NB4 (cell line): ENCODE measurements around the gene HADHB.

ENCODE experiments used
- DNase-seq: peaks from one replicate; pipeline ENCODE4 v3.0.0; 2010; ENCODE audit warnings: low read depth
- H3K4me3 ChIP-seq: one replicate; pipeline ENCODE4 v1.5.1; 2011; ENCODE audit warnings: mild to moderate bottlenecking, low read depth, low read length, moderate library complexity
- MYC ChIP-seq: IDR thresholded peaks from 2 replicates; pipeline ENCODE4 v1.6.1; 2011; ENCODE audit warnings: low read depth, low read length
- POLR2A ChIP-seq: IDR thresholded peaks from 2 replicates; pipeline ENCODE4 v1.6.1; 2011; ENCODE audit warnings: mild to moderate bottlenecking; ENCODE audit not compliant: insufficient read length; ENCODE audit errors: extremely low read depth
- TF ChIP-seq, protein P1 (sequence below): IDR thresholded peaks from one replicate; pipeline ENCODE4 v1.5.1; 2012; ENCODE audit warnings: low read depth, low read length
- TF ChIP-seq, protein P2 (sequence below): IDR thresholded peaks from 2 replicates; pipeline ENCODE4 v1.6.1; 2011; ENCODE audit warnings: low read depth, low read length

Gene HADHB

DNA sequence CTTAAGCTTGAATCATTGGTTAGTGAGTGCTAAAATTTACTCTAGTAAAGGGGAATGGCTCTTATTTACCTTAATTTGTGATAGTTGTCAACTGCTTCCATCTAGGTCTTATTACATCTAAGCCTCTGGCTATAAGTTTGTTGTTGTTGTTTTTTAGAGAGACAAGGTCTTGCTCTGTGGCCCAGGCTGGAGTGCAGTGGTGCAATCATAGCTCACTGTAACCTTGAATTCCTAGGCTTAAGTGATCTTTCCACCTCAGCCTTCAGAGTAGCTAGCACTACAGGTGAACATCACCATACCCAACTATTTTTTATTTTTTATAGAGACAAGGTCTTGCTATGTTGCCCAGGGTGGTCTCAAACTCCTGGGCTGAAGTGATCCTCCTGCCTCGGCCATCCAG is 6.9 kb upstream of the HADHB start:
- no peak overlapping the region for H3K4me3 ChIP-seq
- TF ChIP-seq MYC (no peak), POLR2A (no peak)
- TF ChIP-seq, protein P1, sequence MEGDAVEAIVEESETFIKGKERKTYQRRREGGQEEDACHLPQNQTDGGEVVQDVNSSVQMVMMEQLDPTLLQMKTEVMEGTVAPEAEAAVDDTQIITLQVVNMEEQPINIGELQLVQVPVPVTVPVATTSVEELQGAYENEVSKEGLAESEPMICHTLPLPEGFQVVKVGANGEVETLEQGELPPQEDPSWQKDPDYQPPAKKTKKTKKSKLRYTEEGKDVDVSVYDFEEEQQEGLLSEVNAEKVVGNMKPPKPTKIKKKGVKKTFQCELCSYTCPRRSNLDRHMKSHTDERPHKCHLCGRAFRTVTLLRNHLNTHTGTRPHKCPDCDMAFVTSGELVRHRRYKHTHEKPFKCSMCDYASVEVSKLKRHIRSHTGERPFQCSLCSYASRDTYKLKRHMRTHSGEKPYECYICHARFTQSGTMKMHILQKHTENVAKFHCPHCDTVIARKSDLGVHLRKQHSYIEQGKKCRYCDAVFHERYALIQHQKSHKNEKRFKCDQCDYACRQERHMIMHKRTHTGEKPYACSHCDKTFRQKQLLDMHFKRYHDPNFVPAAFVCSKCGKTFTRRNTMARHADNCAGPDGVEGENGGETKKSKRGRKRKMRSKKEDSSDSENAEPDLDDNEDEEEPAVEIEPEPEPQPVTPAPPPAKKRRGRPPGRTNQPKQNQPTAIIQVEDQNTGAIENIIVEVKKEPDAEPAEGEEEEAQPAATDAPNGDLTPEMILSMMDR = no peak
- TF ChIP-seq, protein P2, sequence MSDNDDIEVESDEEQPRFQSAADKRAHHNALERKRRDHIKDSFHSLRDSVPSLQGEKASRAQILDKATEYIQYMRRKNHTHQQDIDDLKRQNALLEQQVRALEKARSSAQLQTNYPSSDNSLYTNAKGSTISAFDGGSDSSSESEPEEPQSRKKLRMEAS = no peak
- no peak for DNase-seq

DNA sequence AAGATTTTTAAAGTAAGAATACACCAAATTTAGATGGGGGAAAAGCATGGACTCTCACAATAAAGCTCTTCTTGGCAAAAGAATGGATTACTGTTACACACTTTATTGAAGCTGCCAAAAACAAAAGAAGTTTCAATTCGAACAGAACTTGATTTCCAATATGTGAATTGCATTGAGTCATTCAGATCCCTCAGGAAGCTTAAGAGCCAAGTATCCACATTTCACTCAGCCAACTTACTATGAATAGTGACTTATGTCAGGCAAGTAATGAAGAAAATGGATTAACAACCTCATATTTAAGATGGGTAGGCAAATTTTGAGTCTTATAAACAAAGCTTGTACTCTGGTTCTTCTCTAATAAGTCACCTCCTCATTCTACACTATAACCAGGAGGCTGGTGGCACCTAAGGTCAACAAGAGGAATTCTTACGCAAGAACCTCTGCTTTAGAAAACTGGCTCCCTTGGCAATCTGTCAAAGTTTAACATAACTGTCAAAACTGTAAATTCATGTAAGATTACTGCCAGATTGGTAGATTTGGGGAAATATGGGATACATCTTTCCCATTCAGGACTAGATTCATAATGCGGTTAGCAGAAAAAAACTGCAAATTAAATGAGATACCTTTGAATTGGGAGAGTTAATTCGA is 6.3 kb upstream of the HADHB start:
- peak; percentile 75 for DNase-seq
- TF ChIP-seq POLR2A (no peak), MYC (no peak)
- TF ChIP-seq, protein P2 = no peak
- TF ChIP-seq, protein P1 = no peak
- no peak overlapping the region for H3K4me3 ChIP-seq

DNA sequence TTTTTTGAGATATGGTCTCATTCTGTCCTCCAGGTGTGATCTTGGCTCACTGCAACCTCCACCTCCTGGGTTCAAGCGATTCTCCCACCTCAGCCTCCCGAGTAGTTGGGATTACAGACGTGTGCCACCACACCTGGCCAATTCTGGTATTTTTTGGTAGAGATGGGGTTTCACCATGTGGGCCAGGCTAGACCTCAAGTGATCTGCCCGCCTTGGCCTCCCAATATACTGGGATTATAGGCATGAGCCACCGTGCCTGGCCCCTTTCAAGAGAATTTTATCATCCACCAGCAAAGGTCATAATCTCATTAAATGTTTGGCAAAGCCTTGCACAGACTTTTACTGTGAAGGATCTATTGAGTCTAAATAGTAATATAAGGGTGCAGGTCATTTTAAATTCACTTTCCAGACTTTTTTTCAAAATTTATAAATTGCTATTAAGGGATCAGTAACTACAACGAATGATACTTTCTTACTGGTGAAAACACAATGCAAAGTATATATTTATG is 2.8 kb upstream of the HADHB start:
- peak overlapping the region; percentile 84 for H3K4me3 ChIP-seq

DNA sequence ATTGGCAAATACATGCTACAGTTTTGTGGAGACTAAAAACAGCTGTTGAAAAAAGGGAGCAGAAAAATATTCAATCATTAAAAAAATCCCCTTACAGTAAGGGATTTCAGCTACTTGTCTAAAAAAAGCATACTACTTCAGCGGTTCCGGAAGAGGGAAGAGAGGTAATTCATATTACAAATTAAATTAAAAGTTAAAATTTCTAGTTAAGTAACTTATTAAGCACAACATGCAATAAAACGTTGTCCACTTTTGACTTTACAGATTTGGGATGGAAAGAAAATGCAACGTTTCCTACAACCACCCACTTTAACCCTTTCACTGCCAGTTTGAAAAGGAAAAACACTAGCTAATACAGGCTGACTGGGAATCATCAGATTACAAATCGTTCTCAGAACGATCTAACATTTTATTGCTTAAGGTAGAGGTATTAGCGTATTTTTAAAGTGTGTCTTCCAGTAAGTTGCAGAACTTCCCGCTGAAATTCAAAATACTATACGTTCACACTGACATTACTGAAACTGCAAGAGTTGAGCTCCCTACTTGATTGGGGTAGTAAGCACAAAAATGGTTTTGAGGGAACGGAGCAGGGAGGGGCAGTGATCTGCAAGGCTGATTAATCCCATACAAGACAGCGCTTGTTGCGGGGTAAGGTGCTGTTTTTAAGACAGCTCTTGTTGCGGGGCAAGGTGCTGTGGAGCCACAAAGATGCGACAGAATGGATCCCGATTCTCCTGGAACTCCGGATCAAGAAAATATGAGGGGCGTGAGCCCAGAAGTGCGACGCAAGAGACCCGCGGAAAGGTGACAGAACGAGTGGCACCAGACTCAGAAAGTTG is 1.1 kb upstream of the HADHB start:
- TF ChIP-seq, protein P2 = no peak
- TF ChIP-seq, protein P1 = no peak
- TF ChIP-seq POLR2A (no peak), MYC (no peak)
- peak; percentile 67 for DNase-seq
- peak overlapping the region; percentile 84 for H3K4me3 ChIP-seq

More for the DNA sequence above, 2.8 kb upstream of the HADHB start:
- peak; percentile 15 for DNase-seq
- TF ChIP-seq, protein P1 = no peak
- TF ChIP-seq MYC (no peak), POLR2A (no peak)
- TF ChIP-seq, protein P2 = no peak

DNA sequence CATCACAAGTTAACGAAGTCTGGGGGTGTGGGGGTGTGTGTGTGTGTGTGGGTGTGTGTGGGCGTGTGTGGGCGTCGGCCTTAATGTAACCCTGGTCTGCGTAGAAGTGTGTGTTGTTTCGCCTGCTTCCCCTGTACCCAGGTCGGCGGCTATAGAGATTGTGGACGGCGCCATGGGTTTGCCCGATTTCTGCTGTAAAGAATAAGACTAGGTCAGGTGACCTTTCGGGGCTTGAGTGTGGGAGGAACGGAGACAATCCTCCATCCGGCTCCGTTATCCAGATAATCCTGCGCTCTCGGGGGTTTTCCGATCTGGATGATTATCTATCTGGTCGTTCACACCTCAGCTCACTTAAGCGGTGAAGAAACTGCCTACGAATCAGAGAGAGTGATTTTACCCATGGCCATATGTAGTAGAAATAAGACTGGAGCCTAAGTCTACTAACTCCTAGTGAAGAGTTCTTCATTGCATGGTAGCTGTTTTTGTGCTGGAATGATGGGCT is 543 bp downstream of the HADHB start:
- no peak for DNase-seq
- peak overlapping the region; percentile 84 for H3K4me3 ChIP-seq
- TF ChIP-seq, protein P2 = no peak
- TF ChIP-seq POLR2A = no peak
- no peak; the same call in 1 of the 2 replicates for TF ChIP-seq MYC
- TF ChIP-seq, protein P1 = no peak
